ENCODE data around the gene GBA2.

GRCh38 chr9:35697486-35697885 is 51.5 kb downstream of the GBA2 start:
- TF ChIP-seq, protein P1, sequence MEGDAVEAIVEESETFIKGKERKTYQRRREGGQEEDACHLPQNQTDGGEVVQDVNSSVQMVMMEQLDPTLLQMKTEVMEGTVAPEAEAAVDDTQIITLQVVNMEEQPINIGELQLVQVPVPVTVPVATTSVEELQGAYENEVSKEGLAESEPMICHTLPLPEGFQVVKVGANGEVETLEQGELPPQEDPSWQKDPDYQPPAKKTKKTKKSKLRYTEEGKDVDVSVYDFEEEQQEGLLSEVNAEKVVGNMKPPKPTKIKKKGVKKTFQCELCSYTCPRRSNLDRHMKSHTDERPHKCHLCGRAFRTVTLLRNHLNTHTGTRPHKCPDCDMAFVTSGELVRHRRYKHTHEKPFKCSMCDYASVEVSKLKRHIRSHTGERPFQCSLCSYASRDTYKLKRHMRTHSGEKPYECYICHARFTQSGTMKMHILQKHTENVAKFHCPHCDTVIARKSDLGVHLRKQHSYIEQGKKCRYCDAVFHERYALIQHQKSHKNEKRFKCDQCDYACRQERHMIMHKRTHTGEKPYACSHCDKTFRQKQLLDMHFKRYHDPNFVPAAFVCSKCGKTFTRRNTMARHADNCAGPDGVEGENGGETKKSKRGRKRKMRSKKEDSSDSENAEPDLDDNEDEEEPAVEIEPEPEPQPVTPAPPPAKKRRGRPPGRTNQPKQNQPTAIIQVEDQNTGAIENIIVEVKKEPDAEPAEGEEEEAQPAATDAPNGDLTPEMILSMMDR (IDR thresholded peaks at IDR 0.05), result no peak
- TF ChIP-seq POLR2A (IDR thresholded peaks at IDR 0.05), result no peak
